ENCODE results near the gene SETD7.

The SETD7 gene

GRCh38 chr4:139547979-139548378, 8.0 kb downstream of the SETD7 start:
- DNase-seq: no peak

GRCh38 chr4:139540632-139541031, 15.4 kb downstream of the SETD7 start:
- no peak for DNase-seq

GRCh38 chr4:139540161-139540560, 15.9 kb downstream of the SETD7 start:
- no peak for DNase-seq

GRCh38 chr4:139537292-139537691, 18.7 kb downstream of the SETD7 start:
- no peak for DNase-seq

- no peak for DNase-seq
These were observed 20.2 kb downstream of the SETD7 start for GRCh38 chr4:139535871-139536234.

GRCh38 chr4:139535228-139535870, 20.7 kb downstream of the SETD7 start:
- no peak for DNase-seq

- DNase-seq: no peak
These were observed 21.6 kb downstream of the SETD7 start for GRCh38 chr4:139534287-139534950.

GRCh38 chr4:139533511-139533910, 22.5 kb downstream of the SETD7 start:
- no peak for DNase-seq

GRCh38 chr4:139532947-139533346, 23.1 kb downstream of the SETD7 start:
- DNase-seq: no peak

GRCh38 chr4:139530833-139531427, 25.1 kb downstream of the SETD7 start:
- peak; percentile 29 for DNase-seq

- no peak for DNase-seq
These were observed 27.5 kb downstream of the SETD7 start for GRCh38 chr4:139528377-139529005.

- DNase-seq: no peak
These were observed 29.1 kb downstream of the SETD7 start for GRCh38 chr4:139526928-139527327.

GRCh38 chr4:139525414-139525813, 30.6 kb downstream of the SETD7 start:
- no peak for DNase-seq

- no peak for DNase-seq
These were observed 31.9 kb downstream of the SETD7 start for GRCh38 chr4:139524062-139524631.

- no peak for DNase-seq
These were observed 32.9 kb downstream of the SETD7 start for GRCh38 chr4:139523076-139523475.

- DNase-seq: no peak
These were observed 33.6 kb downstream of the SETD7 start for GRCh38 chr4:139522457-139522856.

- no peak for DNase-seq
These were observed 34.1 kb downstream of the SETD7 start for GRCh38 chr4:139521754-139522401.

- no peak for DNase-seq
These were observed 40.5 kb downstream of the SETD7 start for GRCh38 chr4:139515531-139515958.

GRCh38 chr4:139514382-139515059, 41.5 kb downstream of the SETD7 start:
- no peak for DNase-seq

GRCh38 chr4:139511320-139511719, 44.7 kb downstream of the SETD7 start:
- no peak for DNase-seq

GRCh38 chr4:139509727-139510410, 46.1 kb downstream of the SETD7 start:
- DNase-seq: no peak
